ENCODE data around the gene CPXM1.

CPXM1 gene

GRCh38 chr20:2753461-2754040, 46.9 kb downstream of the CPXM1 start:
- DNase-seq (ENCODE audit: low read depth) = no peak
- no peak overlapping the region for H3K4me3 ChIP-seq (ENCODE audit: low read depth, low read length)
- no peak for TF ChIP-seq CTCF (IDR thresholded peaks at IDR 0.05; ENCODE audit: control insufficient read depth, extremely low read depth, insufficient read depth)

GRCh38 chr20:2752567-2753460, 47.6 kb downstream of the CPXM1 start:
- TF ChIP-seq CTCF (IDR thresholded peaks at IDR 0.05; ENCODE audit: control insufficient read depth, extremely low read depth, insufficient read depth) = peak; percentile 32

GRCh38 chr20:2751878-2752566, 48.4 kb downstream of the CPXM1 start:
- no peak for DNase-seq (ENCODE audit: low read depth)
- TF ChIP-seq CTCF (IDR thresholded peaks at IDR 0.05; ENCODE audit: control insufficient read depth, extremely low read depth, insufficient read depth) = peak; percentile 46
- H3K4me3 ChIP-seq (ENCODE audit: low read depth, low read length) = peak overlapping the region; percentile 45

More at GRCh38 chr20:2752567-2753460, 47.6 kb downstream of the CPXM1 start:
- H3K4me3 ChIP-seq (ENCODE audit: low read depth, low read length) = peak overlapping the region; percentile 34
- no peak for DNase-seq (ENCODE audit: low read depth)

- TF ChIP-seq CTCF (IDR thresholded peaks at IDR 0.05; ENCODE audit: control insufficient read depth, extremely low read depth, insufficient read depth) = no peak
- H3K4me3 ChIP-seq (ENCODE audit: low read depth, low read length) = peak overlapping the region; percentile 45
- DNase-seq (ENCODE audit: low read depth) = peak; percentile 13
These were observed 49.0 kb downstream of the CPXM1 start for GRCh38 chr20:2751347-2751877.

GRCh38 chr20:2750491-2751251, 49.8 kb downstream of the CPXM1 start:
- H3K4me3 ChIP-seq (ENCODE audit: low read depth, low read length) = no peak overlapping the region
- no peak for TF ChIP-seq CTCF (IDR thresholded peaks at IDR 0.05; ENCODE audit: control insufficient read depth, extremely low read depth, insufficient read depth)
- no peak for DNase-seq (ENCODE audit: low read depth)

- no peak overlapping the region for H3K4me3 ChIP-seq (ENCODE audit: low read depth, low read length)
- TF ChIP-seq CTCF (IDR thresholded peaks at IDR 0.05; ENCODE audit: control insufficient read depth, extremely low read depth, insufficient read depth) = no peak
- no peak for DNase-seq (ENCODE audit: low read depth)
These were observed 50.4 kb downstream of the CPXM1 start for GRCh38 chr20:2749951-2750490.
